HG03571 (cell line): Measurements from ENCODE around the gene C1QTNF8.

Experiments
- ATAC-seq: cut with Tn5 transposase; IDR thresholded peaks from one replicate; pipeline ENCODE4 v1.9.1; 2021; ENCODE audit not compliant: unreplicated experiment

The C1QTNF8 gene

GRCh38 chr16:1127971-1128715 lies 32.1 kb upstream of the C1QTNF8 start:
- ATAC-seq: no peak

DNA sequence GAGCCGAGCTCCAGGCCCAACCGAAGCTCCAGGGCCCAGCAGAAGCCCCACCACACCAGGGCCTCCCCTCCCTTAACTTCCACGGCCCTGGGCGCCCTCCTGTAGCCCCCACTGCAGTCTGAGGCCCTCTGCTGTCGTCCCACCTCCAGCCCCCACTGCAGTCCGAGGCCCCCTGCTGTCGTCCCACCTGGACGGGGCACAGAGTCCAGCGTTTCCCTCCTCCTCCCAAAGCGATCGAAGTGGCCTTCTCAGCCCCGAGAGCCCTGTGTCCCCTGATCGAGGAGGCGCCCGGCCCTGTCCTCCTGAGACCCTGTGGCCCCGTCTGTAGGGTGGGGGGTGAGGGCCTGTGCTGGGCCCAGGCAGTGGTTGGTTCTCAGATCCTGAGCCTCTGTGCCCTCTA lies 31.1 kb upstream of the C1QTNF8 start:
- ATAC-seq: no peak

GRCh38 chr16:1126586-1126985 lies 30.5 kb upstream of the C1QTNF8 start:
- ATAC-seq: no peak

- no peak for ATAC-seq
Observed at GRCh38 chr16:1126044-1126443, 30.0 kb upstream of the C1QTNF8 start.

DNA sequence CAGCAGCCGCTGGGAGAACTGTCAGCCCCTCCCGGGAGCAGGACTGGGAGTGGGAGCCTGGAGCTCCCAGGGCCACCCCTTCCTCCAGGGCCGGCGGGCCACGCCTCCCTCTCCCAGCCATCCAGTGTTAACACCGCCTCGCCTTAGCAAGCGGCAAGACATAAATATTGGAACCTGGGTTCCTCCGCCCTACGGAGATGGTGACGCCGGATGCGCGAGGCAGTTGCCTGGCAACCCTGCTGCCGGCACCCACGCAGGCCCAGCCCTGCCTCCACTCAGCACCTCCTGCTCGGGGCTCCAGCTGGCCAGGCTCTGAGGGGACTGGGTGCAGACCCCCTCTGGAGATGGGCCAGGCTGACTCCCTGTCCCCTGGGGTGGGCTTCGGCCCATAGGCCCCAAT lies 29.4 kb upstream of the C1QTNF8 start:
- ATAC-seq: no peak

DNA sequence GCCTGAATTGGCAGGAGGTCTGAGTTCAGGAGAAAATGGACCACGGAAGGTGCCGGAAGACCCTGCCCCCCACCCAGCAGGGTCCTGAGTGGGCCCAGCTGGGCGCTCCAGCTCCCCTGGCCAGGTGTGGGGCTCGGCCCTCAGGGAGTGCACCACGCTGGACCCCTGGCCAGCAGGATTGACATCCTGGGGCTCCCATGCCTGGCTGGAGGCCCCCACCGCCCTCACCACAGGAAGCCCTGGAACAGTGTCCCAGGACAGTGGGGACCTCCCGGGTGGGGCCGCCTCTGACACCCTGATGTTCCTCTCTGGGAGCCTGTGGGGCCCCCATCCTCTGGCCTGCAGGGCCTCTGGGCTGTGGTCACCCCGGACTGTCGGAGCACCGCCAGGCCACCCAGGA lies 28.8 kb upstream of the C1QTNF8 start:
- ATAC-seq: no peak

DNA sequence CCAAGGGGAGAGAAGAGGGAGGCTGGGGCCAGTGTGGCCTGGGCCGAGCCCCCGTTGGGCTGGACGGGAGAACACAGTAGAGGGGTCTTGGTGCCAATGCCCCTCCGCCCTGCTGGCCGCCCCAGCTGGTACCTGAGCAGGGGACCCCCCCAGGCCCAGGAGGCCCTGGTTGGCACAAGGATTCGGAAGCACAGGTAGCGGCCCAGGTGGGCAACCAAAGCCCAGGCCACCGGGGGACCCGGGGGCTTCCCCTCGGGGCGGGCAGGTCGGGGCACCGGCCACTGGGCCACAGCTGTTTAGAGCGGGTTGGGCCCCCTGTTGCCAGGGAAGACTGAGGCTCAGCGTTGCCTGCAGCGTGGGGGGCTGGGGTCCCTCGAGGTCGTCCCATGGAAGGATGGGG lies 28.2 kb upstream of the C1QTNF8 start:
- ATAC-seq: no peak

GRCh38 chr16:1123525-1124230 lies 27.6 kb upstream of the C1QTNF8 start:
- ATAC-seq: no peak

GRCh38 chr16:1122398-1122765 lies 26.3 kb upstream of the C1QTNF8 start:
- ATAC-seq: no peak

- ATAC-seq: no peak
Observed at GRCh38 chr16:1121601-1122397, 25.8 kb upstream of the C1QTNF8 start.

DNA sequence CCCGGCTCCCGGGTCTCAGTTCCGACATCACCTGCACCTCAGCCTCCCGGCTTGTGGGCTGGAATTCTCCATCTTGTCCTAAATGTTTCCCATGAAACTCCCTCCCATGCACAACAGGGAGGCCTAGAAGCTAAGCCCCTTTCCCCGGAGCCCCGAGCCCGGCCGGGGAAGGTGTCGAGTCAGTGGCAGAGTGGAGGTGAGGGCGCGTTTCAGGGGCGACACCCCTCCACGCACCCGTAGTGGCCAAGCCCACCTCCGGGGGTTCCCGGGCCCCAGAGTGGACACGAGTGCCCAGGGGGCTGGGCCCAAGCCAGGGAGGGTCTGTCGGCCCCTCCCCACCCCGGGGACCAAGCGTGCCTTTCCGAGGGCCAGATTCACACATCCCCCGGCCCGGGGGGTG lies 25.0 kb upstream of the C1QTNF8 start:
- no peak for ATAC-seq

GRCh38 chr16:1120577-1120941 lies 24.5 kb upstream of the C1QTNF8 start:
- no peak for ATAC-seq

DNA sequence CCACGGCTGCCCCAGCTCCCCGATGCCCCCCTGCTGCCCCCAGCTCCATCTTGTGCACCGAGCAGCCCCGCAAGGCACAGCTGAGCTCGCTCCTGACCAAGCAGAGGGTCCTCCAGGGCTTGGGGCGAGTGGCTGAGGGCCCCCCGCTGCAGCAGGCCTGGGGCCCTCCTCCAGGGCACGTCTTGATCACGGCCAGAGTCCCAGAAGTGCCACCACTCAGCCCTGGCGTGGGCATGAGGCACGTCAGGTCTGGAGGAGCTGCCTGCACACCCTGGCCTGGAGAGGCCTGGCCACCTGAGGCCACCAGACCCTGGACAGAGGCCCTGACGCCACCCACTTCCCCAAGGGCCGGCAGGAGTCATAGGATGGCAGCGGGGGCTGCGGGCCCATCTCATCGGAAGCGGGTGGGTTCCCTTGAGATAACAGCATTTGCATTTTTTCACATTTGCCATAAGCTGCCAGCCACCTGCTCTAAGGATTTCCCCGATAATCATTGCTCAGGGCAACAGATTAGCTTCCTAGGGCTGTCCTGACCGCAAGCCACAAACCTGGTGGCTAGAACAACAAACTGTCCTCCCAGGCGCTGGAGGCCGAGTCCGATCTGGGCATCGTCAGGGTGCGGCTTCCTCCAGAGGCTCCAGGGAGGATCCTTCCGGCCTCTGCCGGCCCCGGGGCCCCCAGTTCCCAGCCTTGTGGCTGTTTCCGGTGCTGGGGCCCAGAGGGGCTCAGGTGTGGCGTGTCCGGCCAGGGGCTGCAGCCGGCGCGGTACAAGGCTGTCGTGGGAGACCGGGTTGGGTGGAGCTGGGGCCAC lies 23.9 kb upstream of the C1QTNF8 start:
- ATAC-seq: no peak

GRCh38 chr16:1119129-1119528 lies 23.1 kb upstream of the C1QTNF8 start:
- no peak for ATAC-seq

DNA sequence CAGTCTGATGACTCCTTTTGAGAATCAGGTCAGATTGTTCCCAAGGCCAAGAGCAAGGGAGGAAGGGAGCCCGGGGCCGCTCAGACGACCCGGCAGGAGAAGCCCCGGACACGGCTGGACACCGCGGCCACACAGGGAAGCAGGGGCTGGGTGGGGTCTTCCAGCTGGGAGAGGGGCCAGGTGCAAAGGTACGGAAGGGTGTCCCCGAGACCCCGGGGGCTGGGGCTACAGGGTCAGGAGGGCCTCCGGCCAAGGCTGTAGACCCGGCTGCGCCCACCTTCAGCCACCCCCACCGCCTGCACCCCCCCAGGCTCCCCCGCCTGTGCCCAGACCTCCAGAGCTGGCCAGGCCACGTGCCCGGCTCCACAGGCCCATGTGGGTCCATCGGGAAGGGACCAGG lies 21.9 kb upstream of the C1QTNF8 start:
- ATAC-seq: no peak

GRCh38 chr16:1117176-1117900 lies 21.3 kb upstream of the C1QTNF8 start:
- ATAC-seq: no peak

- no peak for ATAC-seq
Observed at GRCh38 chr16:1116693-1117077, 20.6 kb upstream of the C1QTNF8 start.

DNA sequence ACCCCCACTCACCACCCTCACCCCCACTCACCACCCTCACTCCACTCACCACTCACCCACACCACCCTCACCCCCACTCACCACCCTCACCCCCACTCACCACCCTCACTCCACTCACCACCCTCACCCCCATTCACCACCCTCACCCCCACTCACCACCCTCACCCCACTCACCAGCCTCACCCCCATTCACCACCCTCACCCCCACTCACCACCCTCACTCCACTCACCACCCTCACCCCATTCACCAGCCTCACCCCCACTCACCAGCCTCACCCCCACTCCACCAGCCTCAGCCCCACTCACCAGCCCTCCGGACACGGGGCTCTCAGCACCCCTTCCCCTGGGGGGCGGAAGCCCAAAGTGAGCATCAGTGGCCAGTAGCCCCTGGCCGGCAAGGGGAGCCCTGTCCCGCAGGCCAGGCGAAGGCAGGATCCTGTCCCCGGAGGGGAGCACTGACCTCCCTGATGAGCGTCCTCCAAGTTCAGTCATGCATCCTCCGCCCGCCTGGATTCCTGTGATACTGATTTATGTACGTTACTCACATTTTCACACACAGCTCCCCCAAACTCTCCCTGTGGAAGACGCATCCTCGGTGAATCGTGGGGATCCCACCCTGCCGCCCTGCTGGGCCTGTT lies 18.0 kb upstream of the C1QTNF8 start:
- ATAC-seq: no peak

DNA sequence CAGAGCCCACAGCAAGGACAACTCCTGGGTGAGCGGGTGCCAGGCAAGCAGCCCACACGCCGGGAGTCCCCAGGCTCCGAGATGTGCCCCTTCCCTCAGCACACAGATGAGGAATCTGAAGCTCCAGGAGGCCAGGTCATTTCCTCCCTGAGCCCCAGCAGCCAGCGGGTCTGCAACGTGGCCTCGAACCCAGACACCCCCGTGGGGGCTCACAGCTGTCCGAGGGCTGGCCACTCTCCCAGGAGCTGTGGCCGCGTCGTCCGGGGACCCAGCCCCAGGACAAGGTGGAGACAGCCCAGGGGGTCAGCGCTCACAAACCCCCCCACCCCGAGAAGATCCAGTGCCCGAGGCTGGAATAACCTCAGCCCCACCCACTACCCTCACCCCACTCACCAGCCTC lies 17.4 kb upstream of the C1QTNF8 start:
- ATAC-seq: no peak
